GM12892 (cell line): ENCODE data around the gene TBC1D30.

Experiments used
- DNase-seq: peaks from one replicate; pipeline ENCODE4 v3.0.0; 2011; ENCODE audit not compliant: insufficient read length
- FAIRE-seq: peaks from 2 replicates; lab custom pipeline; 2011; peaks lifted over from hg19 to GRCh38; lab: Jason Lieb, UNC
- POLR2A ChIP-seq: IDR thresholded peaks from 2 replicates; pipeline ENCODE4 v1.6.1; 2011; ENCODE audit warnings: low read depth, low read length, control low read depth
- POLR2AphosphoS5 ChIP-seq: IDR thresholded peaks from 2 replicates; pipeline ENCODE4 v1.6.1; 2011; ENCODE audit warnings: low read depth, low read length, control low read depth
- TAF1 ChIP-seq: IDR thresholded peaks from 2 replicates; pipeline ENCODE4 v1.6.1; 2011; ENCODE audit warnings: low read depth, mild to moderate bottlenecking, control low read depth, low read length, borderline replicate concordance

TBC1D30 gene

GRCh38 chr12:64923536-64923935 lies 99.1 kb downstream of the TBC1D30 start:
- TF ChIP-seq POLR2AphosphoS5 (no peak), POLR2A (no peak), TAF1 (no peak)
- no peak for DNase-seq
- no peak for FAIRE-seq
